Panc1 (cell line): ENCODE results near the gene RNF17.

Source experiments
- POLR2AphosphoS5 ChIP-seq: IDR thresholded peaks from 2 replicates; pipeline ENCODE4 v1.6.1; 2012; ENCODE audit warnings: mild to moderate bottlenecking, low read depth, low read length, moderate library complexity
- TF ChIP-seq, protein P1 (sequence below): fragments of 450-650 bp; IDR thresholded peaks from 2 replicates; pipeline ENCODE4 v1.5.1; 2017; ENCODE audit warnings: mild to moderate bottlenecking
- TF ChIP-seq, protein P2 (sequence below), 2 experiments: IDR thresholded peaks; 2 replicates each; pipeline ENCODE4 v1.6.1; 2011 to 2012; ENCODE audit warnings: low read depth in 2 of 2, control low read depth in 1 of 2, low read length in 1 of 2, mild to moderate bottlenecking in 1 of 2, moderate library complexity in 1 of 2; ENCODE audit not compliant: insufficient read depth in 1 of 2

DNA sequence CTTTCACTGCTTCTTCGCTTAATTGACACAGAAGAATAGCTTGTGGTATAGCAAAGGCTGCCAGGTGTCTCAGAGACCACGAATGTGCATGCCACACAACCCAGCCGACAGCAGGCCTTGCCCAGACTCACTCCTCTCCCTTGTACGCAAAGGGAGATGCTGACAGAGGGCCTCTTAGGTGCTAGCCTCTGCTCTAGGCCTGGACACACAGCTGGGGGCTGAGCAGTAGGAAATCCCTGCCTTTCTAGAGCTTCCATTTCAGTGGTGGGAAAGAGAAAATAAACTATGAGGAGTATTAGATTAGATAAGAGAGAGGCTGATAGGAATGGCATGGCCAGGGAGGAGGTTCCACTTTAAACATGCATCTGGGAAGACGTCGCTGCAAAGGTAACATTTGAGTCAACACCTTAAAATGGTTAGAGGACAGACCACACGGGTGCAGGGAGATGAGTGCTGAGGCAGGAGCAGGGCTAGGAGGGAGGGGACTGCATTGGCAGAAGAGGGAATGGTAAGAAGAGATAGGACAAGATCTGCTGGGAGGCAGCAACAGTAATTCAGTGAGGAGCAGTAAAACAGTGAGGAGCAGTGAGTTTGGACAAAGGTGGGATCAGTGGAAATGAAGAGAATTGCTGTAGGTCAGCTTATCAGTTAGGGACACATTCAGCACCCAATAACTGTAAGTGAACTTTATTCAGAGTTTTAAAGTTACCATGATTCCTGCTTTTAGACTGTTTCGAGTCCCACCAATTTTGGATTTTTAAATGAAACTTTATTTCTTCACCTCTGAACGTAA is 100.0 kb downstream of the RNF17 start:
- TF ChIP-seq, protein P1, sequence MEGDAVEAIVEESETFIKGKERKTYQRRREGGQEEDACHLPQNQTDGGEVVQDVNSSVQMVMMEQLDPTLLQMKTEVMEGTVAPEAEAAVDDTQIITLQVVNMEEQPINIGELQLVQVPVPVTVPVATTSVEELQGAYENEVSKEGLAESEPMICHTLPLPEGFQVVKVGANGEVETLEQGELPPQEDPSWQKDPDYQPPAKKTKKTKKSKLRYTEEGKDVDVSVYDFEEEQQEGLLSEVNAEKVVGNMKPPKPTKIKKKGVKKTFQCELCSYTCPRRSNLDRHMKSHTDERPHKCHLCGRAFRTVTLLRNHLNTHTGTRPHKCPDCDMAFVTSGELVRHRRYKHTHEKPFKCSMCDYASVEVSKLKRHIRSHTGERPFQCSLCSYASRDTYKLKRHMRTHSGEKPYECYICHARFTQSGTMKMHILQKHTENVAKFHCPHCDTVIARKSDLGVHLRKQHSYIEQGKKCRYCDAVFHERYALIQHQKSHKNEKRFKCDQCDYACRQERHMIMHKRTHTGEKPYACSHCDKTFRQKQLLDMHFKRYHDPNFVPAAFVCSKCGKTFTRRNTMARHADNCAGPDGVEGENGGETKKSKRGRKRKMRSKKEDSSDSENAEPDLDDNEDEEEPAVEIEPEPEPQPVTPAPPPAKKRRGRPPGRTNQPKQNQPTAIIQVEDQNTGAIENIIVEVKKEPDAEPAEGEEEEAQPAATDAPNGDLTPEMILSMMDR = no peak
- TF ChIP-seq, protein P2, sequence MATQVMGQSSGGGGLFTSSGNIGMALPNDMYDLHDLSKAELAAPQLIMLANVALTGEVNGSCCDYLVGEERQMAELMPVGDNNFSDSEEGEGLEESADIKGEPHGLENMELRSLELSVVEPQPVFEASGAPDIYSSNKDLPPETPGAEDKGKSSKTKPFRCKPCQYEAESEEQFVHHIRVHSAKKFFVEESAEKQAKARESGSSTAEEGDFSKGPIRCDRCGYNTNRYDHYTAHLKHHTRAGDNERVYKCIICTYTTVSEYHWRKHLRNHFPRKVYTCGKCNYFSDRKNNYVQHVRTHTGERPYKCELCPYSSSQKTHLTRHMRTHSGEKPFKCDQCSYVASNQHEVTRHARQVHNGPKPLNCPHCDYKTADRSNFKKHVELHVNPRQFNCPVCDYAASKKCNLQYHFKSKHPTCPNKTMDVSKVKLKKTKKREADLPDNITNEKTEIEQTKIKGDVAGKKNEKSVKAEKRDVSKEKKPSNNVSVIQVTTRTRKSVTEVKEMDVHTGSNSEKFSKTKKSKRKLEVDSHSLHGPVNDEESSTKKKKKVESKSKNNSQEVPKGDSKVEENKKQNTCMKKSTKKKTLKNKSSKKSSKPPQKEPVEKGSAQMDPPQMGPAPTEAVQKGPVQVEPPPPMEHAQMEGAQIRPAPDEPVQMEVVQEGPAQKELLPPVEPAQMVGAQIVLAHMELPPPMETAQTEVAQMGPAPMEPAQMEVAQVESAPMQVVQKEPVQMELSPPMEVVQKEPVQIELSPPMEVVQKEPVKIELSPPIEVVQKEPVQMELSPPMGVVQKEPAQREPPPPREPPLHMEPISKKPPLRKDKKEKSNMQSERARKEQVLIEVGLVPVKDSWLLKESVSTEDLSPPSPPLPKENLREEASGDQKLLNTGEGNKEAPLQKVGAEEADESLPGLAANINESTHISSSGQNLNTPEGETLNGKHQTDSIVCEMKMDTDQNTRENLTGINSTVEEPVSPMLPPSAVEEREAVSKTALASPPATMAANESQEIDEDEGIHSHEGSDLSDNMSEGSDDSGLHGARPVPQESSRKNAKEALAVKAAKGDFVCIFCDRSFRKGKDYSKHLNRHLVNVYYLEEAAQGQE (IDR thresholded peaks at IDR 0.05; ENCODE audit: insufficient read depth in 1 of 2, low read depth in 2 of 2, low read length in 1 of 2) = no peak
- TF ChIP-seq POLR2AphosphoS5 = no peak
